Activated CD8-positive, alpha-beta T cell treated with anti-CD3 and anti-CD28 coated beads, Interleukin-2, amount 10 ng/mL, durations not matched to agents 7 days and 5 days (primary cell): ENCODE measurements around the gene BLTP2. TPM values are rescaled to one million over a fixed set of nuclear protein-coding genes. Genes with fewer than 3 reads are reported as not detected.
"Not testable (repeated sequence)": the region's sequence is repeated elsewhere in the genome, so short reads cannot be mapped to it uniquely, and the experiment has no call there.

Experiments used
- ATAC-seq: fragments of 150-1000 bp; cut with Tn5 transposase; one replicate; pipeline ENCODE4 v1.10.0; 2021; ENCODE audit warnings: moderate library complexity
- CTCF ChIA-PET: fragments of 350-600 bp; sonication (Branson Sonifier 250); formaldehyde crosslinking; loops from one replicate; lab custom pipeline; 2021; ENCODE audit warnings: antibody characterized with exemption; lab: Charles Lee
- POLR2A ChIA-PET: fragments of 350-600 bp; sonication (Branson Sonifier 250); formaldehyde crosslinking; loops from one replicate; lab custom pipeline; 2021; ENCODE audit warnings: antibody characterized with exemption; lab: Charles Lee
- DNase-seq: peaks from one replicate; pipeline ENCODE4 v3.0.0-alpha.2; 2020
- H3K27ac Mint-ChIP-seq: one replicate; pipeline ENCODE4 v1.8.0; 2021; ENCODE audit warnings: mild to moderate bottlenecking, mixed read lengths
- H3K27me3 Mint-ChIP-seq: one replicate; pipeline ENCODE4 v1.8.0; 2021; ENCODE audit warnings: low read depth, mixed read lengths
- H3K36me3 Mint-ChIP-seq: one replicate; pipeline ENCODE4 v1.8.0; 2021; ENCODE audit warnings: low read depth, mixed read lengths
- H3K4me1 Mint-ChIP-seq: one replicate; pipeline ENCODE4 v1.8.0; 2021; ENCODE audit warnings: low read depth, mixed read lengths
- H3K4me3 Mint-ChIP-seq: one replicate; pipeline ENCODE4 v1.8.0; 2021; ENCODE audit warnings: mild to moderate bottlenecking, mixed read lengths
- H3K9me3 Mint-ChIP-seq: one replicate; pipeline ENCODE4 v1.8.0; 2022; ENCODE audit warnings: mixed read lengths; ENCODE audit not compliant: insufficient read depth
- total RNA-seq, 2 experiments: library from RNA; stranded (reverse); gene quantifications; one replicate each; pipeline ENCODE4 v1.2.3, GENCODE V29; 2021

The BLTP2 gene
- total RNA-seq, 2 experiments from 2014 or later, result 162 to 169 TPM

- DNase-seq (no peak), ATAC-seq (no peak)
- POLR2A ChIA-PET, result interaction anchor here (1.1 kb wide), 1 partner anchor 20 kb away, joined by 3 read pairs; no protein-coding TSS in a partner anchor
- Mint-ChIP-seq H3K4me1 (no peaks in the 10 kb centered on the region), H3K27ac (no peak overlapping the region), H3K4me3 (no peak overlapping the region), H3K27me3 (no peaks in the 10 kb centered on the region), H3K36me3 (peaks cover 83% of the 10 kb centered on the region), H3K9me3 (no peaks in the 10 kb centered on the region)
- CTCF ChIA-PET, result interaction anchor here (0.7 to 1.0 kb wide), 3 partner anchors 24 to 144 kb away, joined by 3 read pairs; no protein-coding TSS in a partner anchor
Observed at GRCh38 chr17:28620010-28620409, 24.9 kb downstream of the BLTP2 start.

GRCh38 chr17:28618464-28618863 lies 26.5 kb downstream of the BLTP2 start:
- no peak overlapping the region for H3K4me3 Mint-ChIP-seq
- H3K27me3 Mint-ChIP-seq, result no peaks in the 10 kb centered on the region
- ChIA-PET CTCF (interaction anchor here (1.3 kb wide), 1 partner anchor 145 kb away, joined by 4 read pairs; no protein-coding TSS in a partner anchor), POLR2A (interaction anchor here (0.8 to 1.7 kb wide), 2 partner anchors 17 to 19 kb away, joined by 3 to 8 read pairs; no protein-coding TSS in a partner anchor)
- DNase-seq (no peak), ATAC-seq (no peak)
- no peak overlapping the region for H3K27ac Mint-ChIP-seq
- peaks cover 3% of the 10 kb centered on the region for H3K4me1 Mint-ChIP-seq
- H3K9me3 Mint-ChIP-seq, result no peaks in the 10 kb centered on the region
- H3K36me3 Mint-ChIP-seq, result peaks cover 79% of the 10 kb centered on the region

- ChIA-PET CTCF (interaction anchor here (0.7 to 0.8 kb wide), 2 partner anchors 31 to 68 kb away, joined by 3 to 4 read pairs; no protein-coding TSS in a partner anchor), POLR2A (no interaction called here)
- Mint-ChIP-seq H3K27ac (no peak overlapping the region), H3K27me3 (no peaks in the 10 kb centered on the region), H3K4me1 (peaks cover 3% of the 10 kb centered on the region), H3K4me3 (no peak overlapping the region), H3K9me3 (no peaks in the 10 kb centered on the region), H3K36me3 (peaks cover 75% of the 10 kb centered on the region)
- DNase-seq, result no peak
- no peak for ATAC-seq
Observed at GRCh38 chr17:28616281-28616680, 28.7 kb downstream of the BLTP2 start.

GRCh38 chr17:28615260-28615940 lies 29.6 kb downstream of the BLTP2 start:
- Mint-ChIP-seq H3K27me3 (no peaks in the 10 kb centered on the region), H3K27ac (no peak overlapping the region), H3K4me3 (no peak overlapping the region), H3K9me3 (no peaks in the 10 kb centered on the region), H3K36me3 (peaks cover 71% of the 10 kb centered on the region), H3K4me1 (peaks cover 3% of the 10 kb centered on the region)
- CTCF ChIA-PET, result no interaction called here
- POLR2A ChIA-PET, result no interaction called here
- ATAC-seq (no peak), DNase-seq (no peak)

GRCh38 chr17:28613931-28614381 lies 31.0 kb downstream of the BLTP2 start, which contains the start of gene RSKR:
Gene RSKR, minus strand, starts transcription at chr17:28614185. Its CDS starts 24 bp downstream, at chr17:28614161.
- Mint-ChIP-seq H3K9me3 (no peaks in the 10 kb centered on the region), H3K4me3 (no peak within 1 kb of the TSS), H3K4me1 (peaks cover 3% of the 10 kb centered on the region), H3K36me3 (peaks cover 64% of the 10 kb centered on the region), H3K27me3 (no peaks in the 10 kb centered on the region), H3K27ac (peak within 1 kb of the TSS; percentile 56)
- ATAC-seq (no peak), DNase-seq (no peak)
- POLR2A ChIA-PET, result interaction anchor here (0.9 to 1.7 kb wide), 2 partner anchors 12 to 79 kb away, joined by 3 read pairs; no protein-coding TSS in a partner anchor
- CTCF ChIA-PET, result interaction anchor here (0.8 to 2.8 kb wide), 5 partner anchors 10 to 120 kb away, joined by 3 to 14 read pairs (median 11); no protein-coding TSS in a partner anchor

GRCh38 chr17:28612936-28613872 lies 31.8 kb downstream of the BLTP2 start:
- POLR2A ChIA-PET, result interaction anchor here (0.6 to 1.7 kb wide), 3 partner anchors 11 to 80 kb away, joined by 3 read pairs; no protein-coding TSS in a partner anchor
- DNase-seq, result peak; percentile 39
- H3K4me3 Mint-ChIP-seq, result no peak overlapping the region

GRCh38 chr17:28612531-28612930 lies 32.4 kb downstream of the BLTP2 start:
- Mint-ChIP-seq H3K4me3 (no peak overlapping the region), H3K9me3 (no peaks in the 10 kb centered on the region), H3K27me3 (no peaks in the 10 kb centered on the region), H3K4me1 (peaks cover 3% of the 10 kb centered on the region), H3K27ac (peak overlapping the region; percentile 55), H3K36me3 (peaks cover 64% of the 10 kb centered on the region)
- ATAC-seq (no peak), DNase-seq (no peak)
- CTCF ChIA-PET, result interaction anchor here (0.7 to 3.3 kb wide), 21 partner anchors 11 to 125 kb away, joined by 3 to 17 read pairs (median 3); partner anchors contain the start of genes BLTP2, SDF2 and SUPT6H
- POLR2A ChIA-PET, result interaction anchor here (0.6 to 1.7 kb wide), 2 partner anchors 13 to 81 kb away, joined by 3 read pairs; no protein-coding TSS in a partner anchor

More at GRCh38 chr17:28612936-28613872, 31.8 kb downstream of the BLTP2 start:
- Mint-ChIP-seq H3K4me1 (peaks cover 3% of the 10 kb centered on the region), H3K27ac (no peak overlapping the region), H3K27me3 (no peaks in the 10 kb centered on the region), H3K36me3 (peaks cover 63% of the 10 kb centered on the region), H3K9me3 (no peaks in the 10 kb centered on the region)
- ATAC-seq, result peak; percentile 69
- CTCF ChIA-PET, result interaction anchor here (0.7 to 3.3 kb wide), 22 partner anchors 11 to 125 kb away, joined by 3 to 17 read pairs (median 3); partner anchors contain the start of genes BLTP2, SDF2 and SUPT6H

GRCh38 chr17:28610376-28610775 lies 34.6 kb downstream of the BLTP2 start:
- H3K36me3 Mint-ChIP-seq, result peaks cover 47% of the 10 kb centered on the region
- ATAC-seq (no peak), DNase-seq (no peak)
- POLR2A ChIA-PET, result interaction anchor here (0.9 to 2.3 kb wide), 4 partner anchors 11 to 33 kb away, joined by 3 to 7 read pairs (median 4); partner anchors contain the start of gene ALDOC
- CTCF ChIA-PET, result interaction anchor here (3.3 kb wide), 1 partner anchor 11 kb away, joined by 12 read pairs; no protein-coding TSS in a partner anchor
- H3K9me3 Mint-ChIP-seq, result no peaks in the 10 kb centered on the region
- H3K4me3 Mint-ChIP-seq, result no peak overlapping the region
- peak overlapping the region; percentile 4 for H3K27ac Mint-ChIP-seq
- no peaks in the 10 kb centered on the region for H3K27me3 Mint-ChIP-seq
- peaks cover 3% of the 10 kb centered on the region for H3K4me1 Mint-ChIP-seq

- H3K27ac Mint-ChIP-seq, CTCF ChIA-PET, H3K4me3 Mint-ChIP-seq, H3K36me3 Mint-ChIP-seq, ATAC-seq, H3K27me3 Mint-ChIP-seq, H3K9me3 Mint-ChIP-seq, H3K4me1 Mint-ChIP-seq, DNase-seq, POLR2A ChIA-PET: not testable (repeated sequence)
Observed at GRCh38 chr17:28604031-28604430, 40.9 kb downstream of the BLTP2 start.

GRCh38 chr17:28599311-28600184 lies 45.4 kb downstream of the BLTP2 start:
- Mint-ChIP-seq H3K36me3 (peaks cover 23% of the 10 kb centered on the region), H3K9me3 (no peaks in the 10 kb centered on the region), H3K4me3 (peak overlapping the region; percentile 84), H3K27me3 (no peaks in the 10 kb centered on the region), H3K4me1 (peaks cover 19% of the 10 kb centered on the region), H3K27ac (peak overlapping the region; percentile 91)
- ATAC-seq (peak; percentile 60), DNase-seq (peak; percentile 68)
- CTCF ChIA-PET, result interaction anchor here (1.1 to 1.7 kb wide), 4 partner anchors 12 to 107 kb away, joined by 3 to 12 read pairs (median 8); no protein-coding TSS in a partner anchor
- POLR2A ChIA-PET, result interaction anchor here (0.6 to 2.6 kb wide), 19 partner anchors 11 to 264 kb away, joined by 3 to 19 read pairs (median 5); partner anchors contain the start of genes ALDOC, BLTP2, IFT20 and PIGS
